Heart left ventricle (tissue), 16 donors: ENCODE data around the gene CCDC61. TPM values are rescaled to one million over a fixed set of nuclear protein-coding genes. Genes with fewer than 3 reads are reported as not detected.

ENCODE experiments used
- ATAC-seq, 4 donors: fragments of 200-7000 bp; cut with Tn5 transposase; one replicate each; pipeline ENCODE4 v1.9.1; 2020 to 2022; ENCODE audit warnings: moderate library complexity in 4 of 4, mild to moderate bottlenecking in 3 of 4, moderate number of reproducible peaks in 1 of 4
- DNase-seq, 5 donors: peaks; one replicate each; pipeline ENCODE4 v3.0.0-alpha.2; 2020
- H3K27ac ChIP-seq, 12 donors: fragments of 200-600 bp; sonication (generic) in 4 of 12; one replicate each; pipeline versions ENCODE4 v1.5.0 to v1.8.0; 2016 to 2022; ENCODE audit warnings: mild to moderate bottlenecking in 2 of 12
- H3K27me3 ChIP-seq, 9 donors: fragments of 200-600 bp; sonication (generic) in 2 of 9; one replicate each; pipeline versions ENCODE4 v1.5.1 to v1.8.0; 2016 to 2022; ENCODE audit warnings: mild to moderate bottlenecking in 3 of 9
- H3K36me3 ChIP-seq, 9 donors: fragments of 200-600 bp; sonication (generic) in 2 of 9; one replicate each; pipeline versions ENCODE4 v1.5.0 to v1.8.0; 2018 to 2022; ENCODE audit warnings: mild to moderate bottlenecking in 2 of 9
- H3K4me1 ChIP-seq, 12 donors: fragments of 200-600 bp; sonication (generic) in 4 of 12; one replicate each; pipeline versions ENCODE4 v1.5.0 to v1.8.0; 2016 to 2022; ENCODE audit warnings: mild to moderate bottlenecking in 3 of 12
- H3K4me3 ChIP-seq, 12 donors: fragments of 200-600 bp; sonication (generic) in 4 of 12; one replicate each; pipeline versions ENCODE4 v1.5.0 to v1.8.0; 2017 to 2022; ENCODE audit warnings: mild to moderate bottlenecking in 9 of 12, moderate library complexity in 4 of 12
- H3K9me3 ChIP-seq, 12 donors: fragments of 200-600 bp; sonication (generic) in 4 of 12; one replicate each; pipeline versions ENCODE4 v1.5.0 to v1.8.0; 2016 to 2022; ENCODE audit warnings: mild to moderate bottlenecking in 1 of 12
- CTCF ChIP-seq, 12 donors: fragments of 200-600 bp; sonication (generic) in 4 of 12; IDR thresholded peaks; one replicate each; pipeline versions ENCODE4 v1.5.0 to v1.8.0; 2018 to 2022; ENCODE audit warnings: antibody characterized with exemption in 12 of 12, mild to moderate bottlenecking in 5 of 12
- POLR2A ChIP-seq, 2 donors: fragments of 450-650 bp; IDR thresholded peaks; one replicate each; pipeline ENCODE4 v1.6.1; 2017; ENCODE audit warnings: antibody characterized with exemption in 2 of 2, mild to moderate bottlenecking in 2 of 2, moderate library complexity in 2 of 2
- WGBS, 4 donors: extraction: QIAGEN DNeasy Blood & Tissue Kit in 2 of 4; methylation state at CpG; one replicate each; pipeline versions ENCODE4 v1.1.5 to v1.1.7; 2013 to 2018; 5-methylcytosine and 5-hydroxymethylcytosine counted together
- intact Hi-C, 10 donors: fragments of 100-400 bp; cut with DNase I; formaldehyde crosslinking; loops; one replicate each; pipeline versions ENCODE4 v1.11.1 to v1.14.2; 2022
- polyA plus RNA-seq, 2 donors: library from polyadenylated mRNA; stranded (reverse); fragments of 200-250 nt; gene quantifications; one replicate each; pipeline ENCODE4 v1.2.3, GENCODE V29; 2013
- total RNA-seq, 9 donors: library from RNA; depleted of rRNA in 2 of 9; stranded (reverse); fragments of >200 nt in 2 of 9; fragmentation: NEBNext Ultra II Directional in 3 of 9; extraction: Animal tissue kit (Norgen Biotek cat#: 25700) in 3 of 9; gene quantifications; one replicate each; pipeline versions ENCODE4 v1.1.0 to v1.2.4, GENCODE V29; 2016 to 2023
- donor health status: ischemic (EF 13 %, LVEDD 7.1; RV severe dilation, severe dysfunction).
- donor health status: healthy with polysubstance abuse.
- donor health status: DM: no; HTN: yes; CAD: no.
- donor health status: DM: no; HTN: no; CAD: no.
- donor health status: ischemic (EF 25% LVEDD 6.9; RV normal size, moderate dysfunction).
- donor health status: ischemic (EF 25% LVEDD 5.7; RV mildly dilated, moderate dysfunction).
- donor health status: healthy.
- donor health status: DM: yes; HTN: yes; CAD: no.
- donor health status: ischemic (EF 35%, LVEDD 5.7; RV mildly dilated, moderate dysfunction).
- donor health status: nonischemic (EF 11% LVEDD 7.7; RV severe dilation, severe dysfunction).
- donor health status: DM: yes; HTN: yes; CAD: no.
- donor health status: PGD.
- donor health status: ischemic (EF 29% LVEDD 5.4; RV normal size, mild dysfunction).
- donor health status: nonischemic (EF 23%, LVEDD 6.1; RV moderate dilation, normal function).

Gene CCDC61
- total and polyA plus RNA-seq, 11 donors, result 4.1 to 13.7 (median 6.8) TPM

- peak overlapping the region; percentile 41 to 86 (median 76) for H3K27ac ChIP-seq
- H3K27me3 ChIP-seq, result peaks cover 0 to 41% (median 12%) of the 10 kb centered on the region in 9 donors
- peaks cover 0 to 61% (median 33%) of the 10 kb centered on the region in 12 donors for H3K4me1 ChIP-seq
- intact Hi-C loops, result loop anchor here in 2 of 10 donors (1.0 to 2.0 kb wide), 2 partner anchors 15 kb away; no protein-coding TSS in a partner anchor
- H3K36me3 ChIP-seq, result peaks cover 0 to 11% (median 0%) of the 10 kb centered on the region in 9 donors
- H3K4me3 ChIP-seq, result no peak overlapping the region
- TF ChIP-seq CTCF (IDR thresholded peaks at IDR 0.05), result no peak
- no peak for TF ChIP-seq POLR2A (IDR thresholded peaks at IDR 0.05)
- DNase-seq (peak; percentile 76 to 87 (median 77)), ATAC-seq (peak; percentile 81 to 92 (median 86))
- WGBS, 4 donors, result 36 to 42% (median 39%) methylated on average over 13 of the region's 13 CpGs
- H3K9me3 ChIP-seq, result no peaks in the 10 kb centered on the region
Observed at GRCh38 chr19:45955905-45956608, 39.2 kb upstream of the CCDC61 start.

GRCh38 chr19:45958320-45958719, 36.9 kb upstream of the CCDC61 start:
- no peak for ATAC-seq
- no peak for DNase-seq
- Histone ChIP-seq H3K9me3 (no peaks in the 10 kb centered on the region), H3K36me3 (peaks cover 0 to 6% (median 0%) of the 10 kb centered on the region in 9 donors), H3K4me3 (no peak overlapping the region), H3K27ac (peak overlapping the region in 11 of 12 donors; percentile 12 to 83 (median 43)), H3K27me3 (peaks cover 0 to 38% (median 10%) of the 10 kb centered on the region in 9 donors), H3K4me1 (peaks cover 0 to 60% (median 33%) of the 10 kb centered on the region in 12 donors)
- no peak for TF ChIP-seq POLR2A (IDR thresholded peaks at IDR 0.05)
- TF ChIP-seq CTCF (IDR thresholded peaks at IDR 0.05), result no peak
- 88 to 96% (median 95%) methylated on average over 6 of the region's 6 CpGs for WGBS, 4 donors
- intact Hi-C loops, result no loop called here

- peak; percentile 12 to 50 (median 26) for ATAC-seq
Observed at GRCh38 chr19:45958769-45959516, 36.3 kb upstream of the CCDC61 start.

More at GRCh38 chr19:45958769-45959516, 36.3 kb upstream of the CCDC61 start:
- TF ChIP-seq POLR2A (IDR thresholded peaks at IDR 0.05) (no peak), CTCF (IDR thresholded peaks at IDR 0.05) (no peak)
- H3K27me3 ChIP-seq, result peaks cover 0 to 33% (median 5%) of the 10 kb centered on the region in 9 donors
- no peaks in the 10 kb centered on the region for H3K9me3 ChIP-seq
- 39 to 53% (median 52%) methylated on average over 11 to 12 of the region's 12 CpGs for WGBS, 4 donors
- intact Hi-C loops, result no loop called here
- peaks cover 0 to 6% (median 0%) of the 10 kb centered on the region in 9 donors for H3K36me3 ChIP-seq
- H3K4me3 ChIP-seq, result no peak overlapping the region
- DNase-seq, result no peak
- peaks cover 0 to 54% (median 29%) of the 10 kb centered on the region in 12 donors for H3K4me1 ChIP-seq
- peak overlapping the region in 11 of 12 donors; percentile 12 to 83 (median 43) for H3K27ac ChIP-seq
